ENCODE measurements around the gene PPP1R1B. TPM values are rescaled to one million over a fixed set of nuclear protein-coding genes. Genes with fewer than 3 reads are reported as not detected.
"Not testable (repeated sequence)": the region's sequence is repeated elsewhere in the genome, so short reads cannot be mapped to it uniquely, and the experiment has no call there.

Gene PPP1R1B
- total RNA-seq: not detected

GRCh38 chr17:39626171-39627046, at the start of gene PPP1R1B:
TSS of gene PPP1R1B (plus strand) at chr17:39626952. CDS start at chr17:39627393, 441 bp downstream.
- Histone ChIP-seq H3K27me3 (ENCODE audit: insufficient read depth, low read length) (peaks cover 20% of the 10 kb centered on the region), H3K4me3 (ENCODE audit: low read length) (no peak within 1 kb of the TSS)

DNA sequence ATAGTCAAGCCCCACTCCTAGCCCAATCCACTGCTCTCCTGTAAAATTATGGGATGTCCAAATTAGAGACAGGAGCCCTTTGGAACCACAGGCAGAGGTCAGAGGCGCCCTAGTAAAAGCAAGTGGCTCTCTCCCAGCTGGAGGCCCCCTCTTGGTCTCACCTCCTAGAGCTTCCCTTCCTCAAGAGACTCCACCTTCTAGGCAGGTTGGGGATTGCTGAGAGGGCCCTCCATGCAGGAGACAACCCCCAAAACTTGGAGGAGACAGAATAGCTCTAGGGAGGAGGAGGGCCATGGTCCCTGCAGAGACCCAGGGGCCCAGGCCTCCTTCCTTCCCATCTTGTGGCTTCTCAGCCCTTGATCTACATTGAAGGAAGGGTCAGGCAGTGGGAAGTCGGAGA, 48.5 kb upstream of the PPP1R1B start:
- Histone ChIP-seq H3K4me1 (ENCODE audit: insufficient read depth, low read length) (peaks cover 1% of the 10 kb centered on the region), H3K9me3 (ENCODE audit: low read depth, low read length) (no peaks in the 10 kb centered on the region), H3K27me3 (ENCODE audit: insufficient read depth, low read length) (no peaks in the 10 kb centered on the region), H3K4me3 (ENCODE audit: low read length) (no peak overlapping the region)

More at GRCh38 chr17:39626171-39627046, at the start of gene PPP1R1B:
- no peaks in the 10 kb centered on the region for H3K9me3 ChIP-seq (ENCODE audit: low read depth, low read length)
- peaks cover 34% of the 10 kb centered on the region for H3K4me1 ChIP-seq (ENCODE audit: insufficient read depth, low read length)

GRCh38 chr17:39579318-39580081, 47.3 kb upstream of the PPP1R1B start:
- Histone ChIP-seq H3K27me3 (ENCODE audit: insufficient read depth, low read length) (no peaks in the 10 kb centered on the region), H3K4me1 (ENCODE audit: insufficient read depth, low read length) (no peaks in the 10 kb centered on the region), H3K4me3 (ENCODE audit: low read length) (no peak overlapping the region), H3K9me3 (ENCODE audit: low read depth, low read length) (no peaks in the 10 kb centered on the region)

GRCh38 chr17:39580082-39580468, 46.7 kb upstream of the PPP1R1B start:
- no peaks in the 10 kb centered on the region for H3K4me1 ChIP-seq (ENCODE audit: insufficient read depth, low read length)
- H3K4me3 ChIP-seq (ENCODE audit: low read length): no peak overlapping the region
- H3K9me3 ChIP-seq (ENCODE audit: low read depth, low read length): no peaks in the 10 kb centered on the region
- H3K27me3 ChIP-seq (ENCODE audit: insufficient read depth, low read length): no peaks in the 10 kb centered on the region

DNA sequence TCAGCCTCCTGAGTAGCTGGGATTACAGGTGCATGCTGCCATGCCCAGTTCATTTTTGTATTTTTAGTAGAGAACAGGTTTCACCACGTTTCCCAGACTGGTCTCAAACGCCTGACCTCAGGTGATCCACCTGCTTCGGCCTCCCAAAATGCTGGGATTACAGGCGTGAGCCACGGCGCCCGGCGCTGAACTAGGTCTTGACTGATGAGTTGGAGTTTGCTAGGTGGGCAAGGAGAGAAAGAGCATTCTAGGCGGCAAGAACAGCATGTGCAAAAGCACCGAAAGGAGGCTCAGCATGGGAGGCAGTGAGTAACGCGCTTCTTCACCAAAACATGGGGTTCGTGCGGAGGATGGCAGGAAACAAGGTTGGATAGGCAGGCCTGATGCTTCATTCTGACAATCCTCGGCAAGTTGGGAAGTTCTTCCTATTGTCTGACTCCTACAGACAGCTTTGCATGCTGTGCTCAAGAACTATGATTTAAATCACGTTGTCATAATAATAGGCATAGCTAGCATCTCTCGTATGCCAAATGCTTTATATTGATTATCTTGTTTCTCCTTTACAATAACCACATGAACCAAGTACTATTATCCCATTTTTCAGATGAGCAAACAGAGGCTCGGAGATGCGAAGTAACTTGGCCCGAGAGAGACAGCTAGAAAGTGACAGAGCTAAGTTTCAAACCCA, 45.5 kb upstream of the PPP1R1B start:
- Histone ChIP-seq H3K9me3 (ENCODE audit: low read depth, low read length) (no peaks in the 10 kb centered on the region), H3K27me3 (ENCODE audit: insufficient read depth, low read length) (no peaks in the 10 kb centered on the region), H3K4me3 (ENCODE audit: low read length) (no peak overlapping the region), H3K4me1 (ENCODE audit: insufficient read depth, low read length) (no peaks in the 10 kb centered on the region)

- H3K4me3 ChIP-seq (ENCODE audit: low read length): no peak overlapping the region
- H3K4me1 ChIP-seq (ENCODE audit: insufficient read depth, low read length): no peaks in the 10 kb centered on the region
- no peaks in the 10 kb centered on the region for H3K27me3 ChIP-seq (ENCODE audit: insufficient read depth, low read length)
- no peaks in the 10 kb centered on the region for H3K9me3 ChIP-seq (ENCODE audit: low read depth, low read length)
Measured at GRCh38 chr17:39581759-39582085, 45.0 kb upstream of the PPP1R1B start.

- Histone ChIP-seq H3K4me3 (ENCODE audit: low read length) (no peak overlapping the region), H3K27me3 (ENCODE audit: insufficient read depth, low read length) (no peaks in the 10 kb centered on the region), H3K4me1 (ENCODE audit: insufficient read depth, low read length) (no peaks in the 10 kb centered on the region), H3K9me3 (ENCODE audit: low read depth, low read length) (no peaks in the 10 kb centered on the region)
Measured at GRCh38 chr17:39582658-39583057, 44.1 kb upstream of the PPP1R1B start.

DNA sequence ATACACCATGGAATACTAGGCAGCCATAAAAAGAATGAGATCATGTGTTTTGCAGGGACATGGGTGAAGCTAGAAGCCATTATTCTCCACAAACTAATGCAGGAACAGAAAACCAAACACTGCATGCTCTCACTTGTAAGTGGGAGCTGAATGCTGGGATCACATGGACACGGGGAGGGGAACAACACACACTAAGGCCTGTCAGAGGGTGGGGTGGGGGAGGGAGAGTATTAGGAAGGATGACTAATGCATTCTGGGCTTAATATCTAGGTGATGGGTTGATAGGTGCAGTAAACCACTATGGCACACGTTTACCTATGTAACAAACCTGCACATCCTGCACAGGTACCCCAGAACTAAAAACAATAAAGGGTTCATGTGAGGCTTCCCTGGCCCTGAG, 36.6 kb upstream of the PPP1R1B start:
- H3K27me3 ChIP-seq (ENCODE audit: insufficient read depth, low read length): peaks cover 33% of the 10 kb centered on the region
- H3K4me1 ChIP-seq (ENCODE audit: insufficient read depth, low read length); H3K4me3 ChIP-seq (ENCODE audit: low read length); H3K9me3 ChIP-seq (ENCODE audit: low read depth, low read length): not testable (repeated sequence)

GRCh38 chr17:39591958-39592954, 34.5 kb upstream of the PPP1R1B start:
- Histone ChIP-seq H3K27me3 (ENCODE audit: insufficient read depth, low read length) (peaks cover 51% of the 10 kb centered on the region), H3K4me3 (ENCODE audit: low read length) (no peak overlapping the region), H3K4me1 (ENCODE audit: insufficient read depth, low read length) (no peaks in the 10 kb centered on the region), H3K9me3 (ENCODE audit: low read depth, low read length) (no peaks in the 10 kb centered on the region)

DNA sequence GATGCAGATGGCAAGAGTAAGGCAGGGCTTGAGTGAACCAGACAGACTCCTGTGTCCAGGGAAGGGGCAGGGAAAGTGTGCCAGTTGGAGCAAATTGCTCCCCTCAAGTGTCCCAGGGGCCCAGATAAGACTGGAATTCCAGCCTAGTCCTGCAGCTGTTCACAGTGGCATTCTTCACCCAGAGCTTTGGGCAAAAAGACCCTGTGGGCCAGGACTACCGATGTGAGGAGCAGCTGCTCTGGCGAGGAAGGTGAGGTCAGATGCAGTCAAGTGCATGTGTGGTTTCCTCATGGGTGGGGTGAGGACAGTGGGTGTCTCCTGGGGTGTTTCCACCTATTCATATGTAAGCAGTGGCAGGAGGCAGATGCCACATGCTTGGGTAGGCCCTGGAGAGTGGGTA, 33.4 kb upstream of the PPP1R1B start:
- no peaks in the 10 kb centered on the region for H3K9me3 ChIP-seq (ENCODE audit: low read depth, low read length)
- H3K27me3 ChIP-seq (ENCODE audit: insufficient read depth, low read length): peaks cover 61% of the 10 kb centered on the region

GRCh38 chr17:39595294-39595693, 31.5 kb upstream of the PPP1R1B start:
- H3K4me3 ChIP-seq (ENCODE audit: low read length): no peak overlapping the region
- H3K27me3 ChIP-seq (ENCODE audit: insufficient read depth, low read length): peaks cover 80% of the 10 kb centered on the region
- H3K4me1 ChIP-seq (ENCODE audit: insufficient read depth, low read length): peaks cover 15% of the 10 kb centered on the region
- H3K9me3 ChIP-seq (ENCODE audit: low read depth, low read length): no peaks in the 10 kb centered on the region

More for the DNA sequence above, 33.4 kb upstream of the PPP1R1B start:
- Histone ChIP-seq H3K4me3 (ENCODE audit: low read length) (no peak overlapping the region), H3K4me1 (ENCODE audit: insufficient read depth, low read length) (peaks cover 6% of the 10 kb centered on the region)

- Histone ChIP-seq H3K9me3 (ENCODE audit: low read depth, low read length) (no peaks in the 10 kb centered on the region), H3K4me3 (ENCODE audit: low read length) (no peak overlapping the region), H3K27me3 (ENCODE audit: insufficient read depth, low read length) (peaks cover 88% of the 10 kb centered on the region), H3K4me1 (ENCODE audit: insufficient read depth, low read length) (peaks cover 15% of the 10 kb centered on the region)
Measured at GRCh38 chr17:39595928-39596510, 30.7 kb upstream of the PPP1R1B start.

DNA sequence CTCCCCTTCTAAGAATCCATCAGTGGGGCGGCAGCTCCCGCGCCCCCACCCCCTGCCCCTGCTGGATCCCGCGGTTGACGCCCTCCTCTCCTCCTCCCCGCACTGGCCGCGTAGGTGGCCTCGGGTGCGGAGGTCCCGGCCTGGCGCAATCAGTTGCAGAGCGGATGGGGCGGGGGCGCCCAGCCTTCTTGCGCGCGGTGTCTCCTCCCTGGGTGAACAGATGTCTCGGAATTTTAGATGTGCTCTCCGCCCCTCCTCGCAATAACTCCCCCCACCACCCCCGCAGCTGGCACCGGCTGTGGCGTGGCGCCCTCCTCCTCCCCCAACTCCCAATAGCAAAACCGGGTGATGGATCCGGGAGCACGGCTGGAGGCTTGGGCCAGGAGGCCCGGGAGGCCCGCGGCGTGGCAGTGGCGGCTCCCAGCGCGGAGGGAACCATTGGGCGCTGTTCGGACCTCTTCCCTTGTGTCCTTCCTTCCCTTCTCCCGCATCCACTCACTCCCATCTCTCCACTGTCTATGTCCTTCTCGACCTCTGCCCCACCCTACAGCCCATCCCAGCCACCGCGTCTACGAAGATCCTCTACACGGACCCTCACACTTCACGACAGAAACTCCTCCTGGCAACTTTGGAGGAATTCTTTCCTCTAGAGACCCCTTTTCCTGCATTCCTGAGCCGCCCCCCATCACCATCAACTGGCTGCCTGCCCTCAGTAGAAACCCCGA, 30.0 kb upstream of the PPP1R1B start:
- Histone ChIP-seq H3K9me3 (ENCODE audit: low read depth, low read length) (no peaks in the 10 kb centered on the region), H3K4me1 (ENCODE audit: insufficient read depth, low read length) (peaks cover 15% of the 10 kb centered on the region), H3K4me3 (ENCODE audit: low read length) (no peak overlapping the region), H3K27me3 (ENCODE audit: insufficient read depth, low read length) (peaks cover 88% of the 10 kb centered on the region)

Data from mononuclear cell (primary cell).